A549 treated with CORT108297 at 1 μM for 4 hours (cell line): ENCODE results near the gene PRR13. TPM values are rescaled to one million over a fixed set of nuclear protein-coding genes. Genes with fewer than 3 reads are reported as not detected.

Source experiments
- total RNA-seq: library from RNA; stranded (reverse); fragments of 200-300 nt; extraction: Qiagen RNA extraction; gene quantifications from 5 replicates; pipeline ENCODE4 v1.2.3, GENCODE V29; 2022

The PRR13 gene, protein sequence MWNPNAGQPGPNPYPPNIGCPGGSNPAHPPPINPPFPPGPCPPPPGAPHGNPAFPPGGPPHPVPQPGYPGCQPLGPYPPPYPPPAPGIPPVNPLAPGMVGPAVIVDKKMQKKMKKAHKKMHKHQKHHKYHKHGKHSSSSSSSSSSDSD
- total RNA-seq: 307 to 394 TPM (median 366 TPM) in 5 replicates

DNA sequence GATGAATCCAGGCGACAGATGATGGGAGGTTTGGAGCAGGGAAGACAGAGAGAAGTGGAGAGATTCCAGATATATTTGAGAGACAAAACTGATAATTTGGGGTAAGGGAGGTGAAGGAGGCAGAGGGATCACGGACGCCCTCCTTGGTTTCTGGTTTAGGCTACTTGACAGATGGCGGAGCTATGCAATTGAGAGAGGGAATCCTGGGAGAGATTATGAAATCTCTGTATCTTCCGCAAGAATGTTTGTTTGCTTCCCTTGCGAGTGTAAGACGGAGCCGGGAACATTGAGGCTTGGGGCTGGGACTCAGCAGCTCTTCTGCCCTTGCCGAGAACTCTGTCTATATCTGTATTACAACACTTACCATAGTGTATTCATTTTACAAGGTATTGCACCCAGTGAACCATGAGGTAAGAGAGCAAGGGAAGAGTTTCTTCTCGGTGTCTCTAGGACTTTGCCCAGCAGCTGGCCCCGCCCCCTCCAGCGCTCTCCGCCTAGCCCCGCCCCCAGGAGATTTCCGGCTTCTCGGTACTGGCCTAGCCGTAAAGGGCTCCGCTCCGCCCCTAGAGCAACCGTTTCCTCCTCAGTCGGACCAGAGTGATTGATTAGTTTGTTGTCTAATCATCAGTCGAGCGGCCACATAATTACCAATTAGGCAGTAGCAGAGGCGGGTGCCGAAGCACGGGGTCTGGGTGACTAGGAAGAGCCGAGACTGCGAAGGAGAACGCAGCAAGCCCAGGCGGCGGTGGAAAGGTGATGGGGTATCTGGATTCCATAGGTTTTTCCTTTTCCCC is at the start of gene PRR13:
PRR13 (plus strand) TSS at position 695 of the 794 bp plus-strand sequence. CDS start 981 bp downstream, outside the sequence.

DNA sequence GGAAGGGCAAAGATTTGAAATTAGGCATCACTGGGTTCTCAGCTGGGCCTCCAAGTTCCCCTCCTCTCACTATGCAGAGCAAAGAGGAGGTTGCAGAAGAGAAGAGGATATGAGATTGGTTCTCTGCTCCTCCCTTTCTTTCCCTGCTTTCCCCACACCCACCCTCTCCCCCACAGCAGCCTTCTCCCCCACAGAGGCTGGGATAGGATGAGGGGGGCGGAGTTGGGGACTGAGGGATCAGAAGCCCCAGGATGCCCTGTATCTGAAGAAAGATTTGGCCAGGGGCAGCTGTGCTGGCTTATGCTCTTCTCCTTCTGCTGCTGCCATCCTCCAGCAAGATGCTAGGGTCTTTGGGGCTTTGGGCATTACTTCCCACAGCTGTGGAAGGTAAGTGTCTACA is 17.9 kb upstream of the PRR13 start, which contains the start of gene AMHR2:
AMHR2 (plus strand) TSS at position 259 of the 400 bp plus-strand sequence; CDS start at position 339, 80 bp downstream.

DNA sequence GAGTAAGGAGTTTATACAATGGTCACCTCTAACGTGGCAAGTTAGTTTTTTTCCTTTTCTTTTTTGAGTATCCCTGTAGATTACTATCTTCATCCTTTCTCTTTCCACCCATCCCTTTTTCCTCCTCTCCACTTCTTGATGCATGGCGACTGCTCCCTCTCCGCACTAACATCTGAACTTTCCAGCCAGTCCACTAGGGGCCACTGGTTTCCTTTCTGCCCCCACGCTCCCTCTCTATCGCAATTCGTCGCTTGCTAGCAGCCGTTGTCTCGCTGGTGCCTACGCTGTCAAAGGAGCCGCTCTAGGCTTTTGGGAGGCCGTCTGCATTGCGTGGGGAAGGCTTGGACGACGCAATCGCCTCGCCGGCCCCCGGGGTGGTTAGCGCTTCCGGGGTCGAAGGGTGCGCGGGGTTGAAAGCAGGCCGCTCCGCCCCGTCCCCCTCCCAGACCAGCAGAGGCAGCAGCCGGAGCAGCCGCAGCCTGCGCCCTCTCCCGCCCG is 10.2 kb downstream of the PRR13 start, which contains the start of gene PCBP2:
PCBP2 (plus strand) TSS at position 442 of the 498 bp plus-strand sequence. CDS start 2,699 bp downstream, outside the sequence.

Other genes starting within 250 kb of the PRR13 start
- gene ITGB7, start 234.5 kb upstream of the PRR13 start, total RNA-seq: 0.13 to 0.59 TPM (median 0.33 TPM) in 5 replicates
- gene RARG, start 209.5 kb upstream of the PRR13 start, total RNA-seq: 25.9 to 32.6 TPM (median 30.7 TPM) in 5 replicates
- gene ESPL1, start 173.4 kb upstream of the PRR13 start, total RNA-seq: 15.3 to 23.5 TPM (median 19.9 TPM) in 5 replicates
- 472 to 519 TPM (median 490 TPM) in 5 replicates for gene PFDN5, start 146.2 kb upstream of the PRR13 start, total RNA-seq
- gene MYG1, start 142.0 kb upstream of the PRR13 start, total RNA-seq: 75.1 to 107 TPM (median 97.5 TPM) in 5 replicates
- 76.4 to 83.0 TPM (median 81.6 TPM) in 5 replicates for gene AAAS, start 120.1 kb upstream of the PRR13 start, total RNA-seq
- gene SP7, start 105.4 kb upstream of the PRR13 start, total RNA-seq: 0.08 TPM in 1 of 5 replicates, not detected in the others
- 18.6 to 26.9 TPM (median 22.5 TPM) in 5 replicates for gene SP1, start 61.6 kb upstream of the PRR13 start, total RNA-seq
- gene AMHR2, start 17.9 kb upstream of the PRR13 start, total RNA-seq: 1.0 to 2.1 TPM (median 1.4 TPM) in 5 replicates
- gene PCBP2, start 10.4 kb downstream of the PRR13 start, total RNA-seq: 625 to 659 TPM (median 634 TPM) in 5 replicates
- gene MAP3K12, start 57.7 kb downstream of the PRR13 start, total RNA-seq: 10.1 to 18.8 TPM (median 17.3 TPM) in 5 replicates
- gene TARBP2, start 59.5 kb downstream of the PRR13 start, total RNA-seq: 40.6 to 62.1 TPM (median 60.8 TPM) in 5 replicates
- not detected in 5 replicates for gene NPFF, start 65.8 kb downstream of the PRR13 start, total RNA-seq
- gene ATF7, start 184.6 kb downstream of the PRR13 start, total RNA-seq: 16.3 to 18.9 TPM (median 17.7 TPM) in 5 replicates
- 597 to 726 TPM (median 680 TPM) in 5 replicates for gene ATP5MC2, start 234.3 kb downstream of the PRR13 start, total RNA-seq